Measurements from ENCODE around the gene HUS1.
"Not testable (repeated sequence)": the region's sequence is repeated elsewhere in the genome, so short reads cannot be mapped to it uniquely, and the experiment has no call there.

HUS1 gene

GRCh38 chr7:47979145-47979831, at the start of gene HUS1:
Gene HUS1 (minus strand): TSS chr7:47979615. CDS start chr7:47979519, 96 bp downstream.
- peak; percentile 85 to 93 (median 89) for DNase-seq

- DNase-seq, result no peak
Observed at GRCh38 chr7:48028938-48029337, 49.5 kb upstream of the HUS1 start, which contains the start of gene SUN3. Gene SUN3 (minus strand): TSS chr7:48029107. CDS start chr7:48028938, 169 bp downstream.

DNA sequence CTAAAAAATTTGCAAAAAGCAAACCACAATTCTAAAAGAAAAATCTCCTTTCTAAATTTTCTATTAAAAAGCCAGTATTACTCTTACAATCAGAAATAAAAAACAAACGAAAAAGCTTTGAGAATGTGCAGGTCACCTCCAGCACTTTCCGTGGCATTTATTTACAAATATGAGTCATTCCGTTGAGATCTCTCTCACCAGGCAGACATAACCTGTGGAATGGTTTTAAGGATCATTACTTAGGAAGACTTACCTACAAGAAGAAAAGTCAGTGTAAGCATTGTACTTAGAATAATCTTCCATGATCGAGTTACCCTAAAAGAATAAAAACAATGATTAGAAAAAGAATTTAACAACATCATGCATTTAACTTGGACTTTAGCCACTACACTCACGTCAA, 46.2 kb upstream of the HUS1 start:
- no peak for DNase-seq

- no peak for DNase-seq
Observed at GRCh38 chr7:48017674-48018073, 38.3 kb upstream of the HUS1 start.

GRCh38 chr7:48016641-48017040, 37.2 kb upstream of the HUS1 start:
- no peak for DNase-seq

DNA sequence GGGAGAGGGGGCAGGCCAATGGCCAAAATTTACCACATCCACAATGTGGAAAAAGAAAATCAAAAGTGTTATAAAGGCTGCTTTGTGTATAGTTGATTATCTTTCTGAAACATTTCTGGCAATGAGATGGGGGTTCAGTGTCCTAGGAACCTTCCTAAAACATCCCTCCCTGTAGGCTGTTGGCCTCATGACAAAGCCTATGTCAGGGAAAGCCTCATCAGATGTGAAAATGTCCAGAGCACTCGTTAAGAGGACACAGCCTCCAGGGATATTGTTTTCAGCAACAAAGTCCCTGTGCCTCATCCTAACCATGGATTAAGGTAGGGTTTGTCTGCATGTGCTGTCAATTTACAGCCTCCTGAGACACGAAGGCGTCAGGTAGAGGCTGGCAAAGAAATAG, 32.5 kb upstream of the HUS1 start:
- no peak for DNase-seq

GRCh38 chr7:48011323-48011722, 31.9 kb upstream of the HUS1 start:
- DNase-seq, result no peak

GRCh38 chr7:48009954-48010353, 30.5 kb upstream of the HUS1 start:
- no peak for DNase-seq

DNA sequence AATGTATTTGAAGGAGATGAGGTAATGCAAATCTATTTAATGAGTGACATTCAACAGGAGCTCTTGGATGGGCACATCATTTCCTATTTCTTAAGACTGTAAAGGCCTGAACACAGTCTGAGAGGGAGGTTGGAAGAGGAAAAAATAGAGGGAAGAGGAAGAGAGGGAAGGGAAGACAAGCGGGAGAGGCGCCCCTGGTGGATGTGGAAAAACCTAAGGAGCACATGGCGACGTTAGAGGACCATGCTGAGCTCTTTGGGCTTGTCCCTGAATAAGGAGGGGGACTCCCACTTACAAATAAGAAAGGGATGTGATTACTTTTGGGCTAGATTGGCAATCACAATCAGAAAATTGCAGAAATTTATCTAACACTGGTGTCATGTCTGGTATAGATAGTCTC, 29.8 kb upstream of the HUS1 start:
- DNase-seq, result no peak

DNA sequence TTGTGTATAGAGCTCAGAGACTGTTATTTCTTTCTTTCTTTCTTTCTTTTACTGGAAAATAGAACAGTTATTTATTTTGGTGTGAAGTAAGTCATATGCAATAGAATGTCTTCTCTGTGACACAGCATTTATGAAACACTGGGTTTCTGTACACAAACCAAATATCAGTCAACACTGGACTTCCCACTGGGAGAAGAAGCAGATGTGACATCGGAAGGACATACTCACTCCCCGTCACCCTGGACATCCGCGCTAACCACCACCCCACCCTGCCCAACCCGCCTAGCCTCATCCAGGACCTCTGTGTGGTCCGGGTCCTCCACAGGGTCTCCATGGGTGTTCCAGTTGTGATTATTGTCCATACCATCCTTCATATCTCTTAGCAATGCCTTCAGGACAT, 27.5 kb upstream of the HUS1 start:
- DNase-seq, result no peak

GRCh38 chr7:48004638-48005037, 25.2 kb upstream of the HUS1 start:
- no peak for DNase-seq

DNA sequence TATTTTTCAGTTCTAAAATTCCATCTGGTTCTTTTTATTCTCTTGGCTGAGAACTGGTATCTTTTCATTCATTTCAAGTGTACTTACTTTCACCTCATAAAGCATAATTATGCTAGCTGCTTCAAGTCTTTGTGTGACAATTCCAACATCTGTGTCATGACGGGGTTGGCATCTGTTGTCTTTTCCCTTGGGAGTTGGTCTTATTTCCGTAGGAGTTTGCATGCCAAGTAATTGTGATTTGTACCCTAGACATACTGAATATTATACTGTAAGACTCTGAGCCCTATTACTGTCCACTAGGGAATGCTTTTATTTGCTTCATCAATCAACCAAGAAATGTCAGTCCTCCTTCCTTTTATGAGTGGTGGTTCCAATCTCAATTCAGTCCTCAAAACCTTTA, 24.6 kb upstream of the HUS1 start:
- DNase-seq, result no peak

DNA sequence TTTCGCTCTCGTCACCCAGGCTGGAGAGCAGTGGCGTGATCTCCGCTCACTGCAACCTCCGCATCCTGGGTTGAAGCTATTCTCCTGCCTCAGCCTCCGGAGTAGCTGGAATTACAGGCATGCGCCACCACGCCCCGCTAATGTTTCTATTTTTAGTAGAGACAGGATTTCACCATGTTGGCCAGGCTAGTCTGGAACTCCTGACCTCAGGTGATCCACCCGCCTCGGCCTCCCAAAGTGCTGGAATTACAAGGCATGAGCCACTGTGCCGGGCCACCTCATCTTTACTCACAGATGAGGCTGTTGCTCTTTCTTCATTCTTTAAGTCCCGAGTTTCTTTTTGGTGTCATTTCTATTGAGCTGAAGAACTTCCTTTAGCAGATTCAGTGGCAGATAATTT, 20.7 kb upstream of the HUS1 start:
- DNase-seq, result not testable (repeated sequence)

DNA sequence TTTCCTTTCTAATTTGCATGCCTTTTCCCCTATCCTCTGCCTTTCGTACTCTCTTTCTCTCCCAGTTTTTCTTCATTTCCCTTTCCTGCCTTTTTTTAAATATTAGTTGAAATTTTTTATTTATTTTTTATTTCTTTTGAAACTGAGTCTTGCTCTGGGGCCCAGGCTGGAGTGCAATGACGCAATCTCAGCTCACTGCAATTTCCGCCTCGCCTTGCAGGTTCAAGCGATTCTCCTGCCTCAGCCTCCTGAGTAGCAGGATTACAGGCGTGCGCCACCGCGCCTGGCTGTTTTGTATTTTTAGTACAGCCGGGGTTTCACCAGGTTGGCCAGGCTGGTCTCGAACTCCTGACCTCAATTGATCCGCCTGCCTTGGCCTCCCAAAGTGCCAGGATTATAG, 20.0 kb upstream of the HUS1 start:
- DNase-seq, result no peak

- no peak for DNase-seq
Observed at GRCh38 chr7:47992446-47992845, 13.0 kb upstream of the HUS1 start.

DNA sequence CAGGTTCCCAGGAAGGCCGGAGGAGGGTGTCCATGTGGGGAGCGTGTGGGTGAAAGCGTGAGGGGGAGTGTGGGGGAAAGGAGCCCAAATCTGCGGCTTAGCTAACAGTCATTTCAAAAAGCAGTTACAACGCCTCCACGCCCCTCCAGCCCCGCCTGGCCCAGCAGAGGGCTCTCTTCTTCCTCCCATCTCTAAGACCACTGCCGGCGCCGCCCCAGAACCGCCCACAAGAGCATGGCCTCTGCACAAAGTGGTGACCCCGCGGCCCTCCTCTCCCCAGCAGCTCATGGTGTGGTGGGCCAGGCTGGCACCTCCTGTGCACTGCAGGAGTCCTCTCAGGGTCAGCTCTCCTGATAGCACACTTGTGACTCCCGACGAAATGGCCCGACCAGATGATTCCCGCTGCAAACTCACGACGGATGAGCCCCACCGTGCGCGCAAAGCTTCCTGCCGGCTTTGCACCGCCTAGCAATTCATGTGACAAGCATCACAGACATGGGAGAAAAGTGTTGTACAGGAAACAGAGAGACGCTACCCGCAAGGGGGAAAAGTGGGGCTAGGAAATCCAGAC, 12.4 kb upstream of the HUS1 start:
- peak; percentile 61 to 83 (median 68) for DNase-seq

DNA sequence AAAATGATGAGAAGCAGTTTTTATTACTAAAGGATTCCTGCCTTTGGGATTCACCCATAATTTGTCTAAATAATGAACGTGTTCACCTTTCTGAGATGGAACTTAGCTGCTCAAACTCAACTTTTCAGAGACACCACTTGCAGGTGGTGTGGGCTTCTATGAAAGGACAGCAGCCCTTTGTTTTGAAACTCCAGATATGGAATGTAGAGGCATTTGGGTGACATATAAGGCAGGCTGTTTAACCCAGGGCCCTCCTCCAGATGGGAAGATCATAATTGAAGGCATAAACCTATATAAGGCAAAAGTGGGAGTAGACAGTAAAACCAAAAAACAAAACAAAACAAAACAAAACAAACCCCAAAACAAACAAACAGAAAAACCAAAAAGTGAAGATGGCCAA, 11.9 kb upstream of the HUS1 start:
- no peak for DNase-seq

- no peak for DNase-seq
Observed at GRCh38 chr7:47990592-47990991, 11.2 kb upstream of the HUS1 start.

DNA sequence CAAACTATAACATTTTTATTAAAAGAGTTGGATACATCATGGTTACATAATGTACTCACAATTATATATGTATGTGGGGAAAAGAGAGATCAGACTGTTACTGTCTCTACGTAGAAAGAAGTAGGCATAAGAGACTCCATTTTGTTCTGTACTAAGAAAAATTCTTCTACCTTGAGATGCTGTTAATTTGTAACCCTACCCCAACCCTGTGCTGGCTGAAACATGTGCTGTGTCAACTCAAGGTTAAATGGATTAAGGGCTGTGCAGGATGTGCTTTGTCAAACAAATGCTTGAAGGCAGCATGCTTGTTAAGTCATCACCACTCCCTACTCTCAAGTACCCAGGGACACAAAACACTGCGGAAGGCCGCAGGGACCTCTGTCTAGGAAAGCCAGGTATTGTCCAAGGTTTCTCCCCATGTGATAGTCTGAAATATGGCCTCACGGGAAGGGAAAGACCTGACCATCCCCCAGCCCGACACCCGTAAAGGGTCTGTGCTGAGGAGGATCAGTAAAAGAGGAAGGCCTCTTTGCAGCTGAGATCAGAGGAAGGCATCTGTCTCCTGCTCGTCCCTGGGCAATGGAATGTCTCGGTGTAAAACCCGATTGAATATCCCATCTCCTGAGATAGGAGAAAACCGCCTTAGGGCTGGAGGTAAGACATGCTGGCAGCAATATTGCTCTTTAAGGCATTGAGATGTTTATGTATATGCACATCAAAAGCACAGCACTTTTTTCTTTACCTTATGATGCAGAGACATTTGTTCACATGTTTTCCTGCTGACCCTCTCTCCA, 10.4 kb upstream of the HUS1 start:
- DNase-seq, result not testable (repeated sequence)

DNA sequence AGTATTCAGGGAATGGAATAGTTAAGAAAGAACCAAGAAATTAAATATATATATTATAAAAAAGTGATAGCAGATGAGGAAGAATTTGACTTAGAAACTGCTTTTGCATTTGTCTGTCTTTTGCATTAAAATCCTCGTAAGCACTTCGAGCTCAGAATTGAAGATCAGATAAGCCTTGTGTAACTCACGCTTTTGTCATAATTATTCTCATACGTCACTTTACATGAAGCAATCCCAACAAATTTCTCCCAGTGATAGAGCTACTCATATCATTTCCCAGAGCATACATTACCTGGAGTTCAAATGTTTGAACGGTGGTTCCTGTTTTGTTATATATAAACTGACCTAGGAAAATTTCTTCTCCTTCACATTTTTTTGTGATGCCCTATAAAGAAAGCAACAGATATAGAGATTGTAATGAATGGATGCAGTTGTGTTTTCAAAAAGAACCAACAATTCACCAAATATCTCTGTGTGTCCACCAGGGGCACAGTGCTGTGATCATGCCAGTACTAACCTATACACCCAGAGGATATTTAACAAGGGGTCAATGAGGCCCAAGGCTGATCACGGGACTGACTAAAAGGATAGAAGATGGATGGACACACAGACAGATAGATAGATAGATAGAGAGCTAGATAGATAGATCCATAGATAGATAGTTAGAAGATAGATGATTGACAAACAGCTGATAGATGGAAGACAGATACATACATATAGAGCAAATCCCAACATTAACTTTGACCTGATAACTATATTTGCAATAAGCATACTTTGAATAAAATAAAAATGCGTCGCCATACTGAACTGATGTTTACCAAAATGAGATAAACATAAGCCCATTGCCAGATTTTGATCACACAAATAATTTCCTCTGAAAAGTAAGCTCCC, 9.3 kb upstream of the HUS1 start:
- no peak for DNase-seq

- DNase-seq, result no peak
Observed at GRCh38 chr7:47982610-47983009, 3.2 kb upstream of the HUS1 start.

GRCh38 chr7:47980648-47981047, 1.2 kb upstream of the HUS1 start:
- not testable (repeated sequence) for DNase-seq

DNA sequence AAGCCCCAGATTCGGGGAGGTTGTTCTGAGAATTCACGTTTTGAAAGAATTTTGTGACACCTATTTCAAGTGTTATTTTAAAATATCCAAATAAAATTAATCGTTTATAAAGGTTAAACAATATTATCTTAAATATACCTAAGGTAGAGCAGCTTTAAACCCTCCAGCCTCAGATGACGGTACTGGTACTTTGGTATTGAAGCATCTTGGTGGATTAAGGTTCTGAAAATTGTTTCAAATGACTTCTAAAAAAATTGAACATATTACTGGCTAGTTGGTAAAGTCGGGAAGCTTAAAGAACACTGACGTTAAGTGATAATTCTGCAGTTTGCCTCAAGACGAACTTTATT, 392 bp upstream of the HUS1 start:
- DNase-seq, result no peak
